MCF 10A (cell line): ENCODE measurements around the gene APEH. TPM values are rescaled to one million over a fixed set of nuclear protein-coding genes. Genes with fewer than 3 reads are reported as not detected.
A peak's percentile ranks its signal among the peaks of the same experiment; 100 is the strongest.

Source experiments
- BruUV-seq: library from RNA; stranded (reverse); fragments of 400-500 nt; replicated peaks from 2 replicates; lab custom pipeline; 2021; lab: Mats Ljungman, UMichigan
- CTCF ChIA-PET: fragments of 300-600 bp; sonication (Branson Sonifier 250); formaldehyde crosslinking; extraction: SDS; loops from one replicate; lab custom pipeline; 2021; ENCODE audit warnings: antibody characterized with exemption, inconsistent platforms; lab: Yijun Ruan, JAX
- POLR2A ChIA-PET: fragments of 300-600, 350-650 bp; sonication (Branson Sonifier 250); formaldehyde crosslinking; extraction: SDS; loops from one replicate; lab custom pipeline; 2020; ENCODE audit warnings: antibody characterized with exemption, inconsistent platforms; lab: Yijun Ruan, JAX
- DNase-seq: peaks from one replicate; pipeline ENCODE4 v3.0.0-alpha.2; 2018; ENCODE audit not compliant: unreplicated experiment
- H3K27ac Mint-ChIP-seq: one replicate; pipeline ENCODE4 v1.8.0; 2022; ENCODE audit warnings: mild to moderate bottlenecking, low read depth, mixed read lengths; ENCODE audit not compliant: unreplicated experiment
- H3K27me3 Mint-ChIP-seq: one replicate; pipeline ENCODE4 v1.8.0; 2022; ENCODE audit warnings: mixed read lengths; ENCODE audit not compliant: insufficient read depth, unreplicated experiment
- H3K36me3 Mint-ChIP-seq: one replicate; pipeline ENCODE4 v1.8.0; 2022; ENCODE audit warnings: mild to moderate bottlenecking, moderate library complexity, mixed read lengths; ENCODE audit not compliant: insufficient read depth, unreplicated experiment
- H3K4me1 Mint-ChIP-seq: one replicate; pipeline ENCODE4 v1.8.0; 2022; ENCODE audit warnings: mixed read lengths; ENCODE audit not compliant: insufficient read depth, unreplicated experiment
- H3K4me3 Mint-ChIP-seq: one replicate; pipeline ENCODE4 v1.8.0; 2022; ENCODE audit warnings: mild to moderate bottlenecking, moderate library complexity, mixed read lengths; ENCODE audit not compliant: unreplicated experiment
- H3K9me3 Mint-ChIP-seq: one replicate; pipeline ENCODE4 v1.8.0; 2022; ENCODE audit warnings: mixed read lengths; ENCODE audit not compliant: unreplicated experiment
- intact Hi-C: fragments of 100-400 bp; cut with micrococcal nuclease; formaldehyde crosslinking; loops from 2 replicates; pipeline ENCODE4 v1.14.1; 2022
- total RNA-seq: library from RNA; stranded (reverse); gene quantifications from 2 replicates; pipeline ENCODE4 v1.2.3, GENCODE V29; 2022
- TF ChIP-seq, protein P1 (sequence below): fragments of 200-600 bp; IDR thresholded peaks from one replicate; pipeline ENCODE4 v1.8.0; 2022; ENCODE audit warnings: antibody characterized with exemption, mild to moderate bottlenecking; ENCODE audit not compliant: unreplicated experiment

Gene APEH
- total RNA-seq, 1 experiment from 2014 or later = 127 TPM

DNA sequence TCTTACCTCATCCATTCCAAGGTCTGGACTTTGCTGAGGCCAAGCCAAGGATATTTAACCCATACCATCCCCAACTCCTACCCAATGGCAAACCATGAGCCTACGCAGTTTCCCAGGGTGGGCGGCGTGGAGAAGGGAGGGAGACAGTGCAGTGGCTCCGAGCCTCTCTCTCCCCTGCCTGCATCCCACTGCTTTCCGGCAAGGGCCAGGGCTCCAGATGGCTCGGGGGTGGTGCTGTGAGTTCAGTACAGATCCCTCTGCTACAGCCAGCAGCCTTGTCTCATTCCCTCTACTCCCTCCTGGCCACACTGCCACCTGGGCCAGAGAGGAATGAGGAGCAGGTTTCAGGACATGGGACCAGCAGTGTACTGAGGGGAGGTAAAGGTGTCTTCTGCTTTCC is 44.3 kb upstream of the APEH start:
- DNase-seq = no peak
- Mint-ChIP-seq H3K9me3 (peaks cover 8% of the 10 kb centered on the region), H3K36me3 (peaks cover 5% of the 10 kb centered on the region), H3K4me1 (no peaks in the 10 kb centered on the region), H3K27ac (no peak overlapping the region), H3K4me3 (no peak overlapping the region), H3K27me3 (no peaks in the 10 kb centered on the region)
- TF ChIP-seq, protein P1, sequence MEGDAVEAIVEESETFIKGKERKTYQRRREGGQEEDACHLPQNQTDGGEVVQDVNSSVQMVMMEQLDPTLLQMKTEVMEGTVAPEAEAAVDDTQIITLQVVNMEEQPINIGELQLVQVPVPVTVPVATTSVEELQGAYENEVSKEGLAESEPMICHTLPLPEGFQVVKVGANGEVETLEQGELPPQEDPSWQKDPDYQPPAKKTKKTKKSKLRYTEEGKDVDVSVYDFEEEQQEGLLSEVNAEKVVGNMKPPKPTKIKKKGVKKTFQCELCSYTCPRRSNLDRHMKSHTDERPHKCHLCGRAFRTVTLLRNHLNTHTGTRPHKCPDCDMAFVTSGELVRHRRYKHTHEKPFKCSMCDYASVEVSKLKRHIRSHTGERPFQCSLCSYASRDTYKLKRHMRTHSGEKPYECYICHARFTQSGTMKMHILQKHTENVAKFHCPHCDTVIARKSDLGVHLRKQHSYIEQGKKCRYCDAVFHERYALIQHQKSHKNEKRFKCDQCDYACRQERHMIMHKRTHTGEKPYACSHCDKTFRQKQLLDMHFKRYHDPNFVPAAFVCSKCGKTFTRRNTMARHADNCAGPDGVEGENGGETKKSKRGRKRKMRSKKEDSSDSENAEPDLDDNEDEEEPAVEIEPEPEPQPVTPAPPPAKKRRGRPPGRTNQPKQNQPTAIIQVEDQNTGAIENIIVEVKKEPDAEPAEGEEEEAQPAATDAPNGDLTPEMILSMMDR = no peak
- BruUV-seq = no TSS peak
- ChIA-PET POLR2A (no interaction called here), CTCF (no interaction called here)
- intact Hi-C loops = no loop called here

DNA sequence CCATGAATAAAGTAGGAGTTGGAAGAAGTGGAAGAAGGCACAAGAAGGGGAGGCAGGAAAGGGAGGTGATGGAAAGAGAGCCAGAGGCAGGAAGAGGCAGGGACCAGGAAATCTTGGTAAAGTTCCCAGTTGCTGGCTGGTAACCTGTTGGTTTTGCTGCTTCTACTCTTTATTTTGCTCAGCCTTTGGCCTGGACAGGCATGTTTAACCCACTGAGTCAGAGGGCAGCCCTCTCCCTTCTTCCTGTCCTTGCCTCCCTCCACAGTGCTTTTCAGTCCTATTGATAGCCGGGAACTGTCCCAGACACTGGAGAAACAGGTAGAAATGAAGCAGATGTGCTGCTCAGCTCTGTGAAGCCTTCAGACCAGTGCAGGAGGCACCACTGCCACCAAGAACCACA is 43.4 kb upstream of the APEH start:
- Mint-ChIP-seq H3K4me1 (no peaks in the 10 kb centered on the region), H3K27ac (no peak overlapping the region), H3K27me3 (no peaks in the 10 kb centered on the region), H3K9me3 (peaks cover 8% of the 10 kb centered on the region), H3K36me3 (no peaks in the 10 kb centered on the region), H3K4me3 (no peak overlapping the region)
- intact Hi-C loops = no loop called here
- BruUV-seq = no TSS peak
- ChIA-PET POLR2A (no interaction called here), CTCF (no interaction called here)
- no peak for DNase-seq
- TF ChIP-seq, protein P1 = no peak

DNA sequence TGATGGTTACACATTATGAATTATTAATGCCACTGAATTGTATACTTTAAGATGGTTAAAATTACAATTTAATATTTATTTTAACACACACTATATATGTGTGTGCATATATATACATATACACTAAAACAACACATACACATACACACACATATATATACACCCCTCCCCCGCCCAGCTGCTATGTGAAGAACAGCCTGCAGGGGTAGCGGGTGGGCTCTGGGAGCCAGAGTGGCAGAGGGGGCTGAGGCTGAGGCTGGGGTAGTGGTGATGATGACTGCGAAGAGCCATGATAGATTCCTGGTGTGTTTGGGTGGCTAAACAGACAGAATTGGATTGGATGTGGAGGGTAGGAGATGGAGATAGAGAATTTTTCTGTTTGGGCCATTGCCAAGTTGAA is 39.4 kb upstream of the APEH start:
- TF ChIP-seq, protein P1 = no peak
- no peak for DNase-seq
- no peak overlapping the region for H3K27ac Mint-ChIP-seq
- intact Hi-C loops = no loop called here
- ChIA-PET POLR2A (no interaction called here), CTCF (no interaction called here)
- H3K4me3 Mint-ChIP-seq = no peak overlapping the region
- peaks cover 22% of the 10 kb centered on the region for H3K4me1 Mint-ChIP-seq
- H3K36me3 Mint-ChIP-seq = peaks cover 4% of the 10 kb centered on the region
- H3K9me3 Mint-ChIP-seq = peaks cover 8% of the 10 kb centered on the region
- BruUV-seq = no TSS peak
- H3K27me3 Mint-ChIP-seq = no peaks in the 10 kb centered on the region

DNA sequence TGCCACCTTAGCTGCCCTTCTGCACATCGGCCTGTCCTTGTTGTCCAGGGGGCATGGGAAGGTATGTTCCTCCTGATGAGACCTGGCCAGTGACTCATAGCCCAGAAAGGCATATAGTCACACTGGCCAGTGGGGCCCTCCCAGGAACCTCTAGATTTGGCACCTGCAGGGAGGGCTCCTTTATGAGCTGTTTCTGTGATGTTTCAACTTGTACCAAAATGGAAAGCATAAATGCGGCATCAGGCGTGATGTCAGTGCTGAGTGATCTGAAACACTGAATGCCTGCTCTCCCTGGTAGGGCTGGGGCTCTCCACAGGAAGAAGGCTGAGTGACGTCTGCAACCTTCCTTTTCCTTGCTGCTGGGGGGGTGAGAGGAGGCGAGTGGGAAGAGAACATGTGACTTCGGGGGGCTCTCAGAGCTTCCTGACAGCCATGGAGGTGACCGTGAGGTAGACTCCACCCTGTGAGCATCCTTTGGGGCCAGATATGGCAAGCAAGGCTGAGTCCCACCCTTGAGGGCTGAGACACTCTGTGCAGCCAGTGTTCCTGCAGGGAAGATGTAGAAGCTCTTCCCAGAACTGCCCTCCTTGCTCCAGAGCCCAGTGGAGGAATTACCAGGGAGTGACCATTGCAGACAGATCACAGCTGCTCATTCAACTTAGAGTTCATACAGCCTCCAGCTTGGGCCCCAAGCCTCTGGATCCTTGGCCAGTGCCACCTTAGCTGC is 37.1 kb upstream of the APEH start:
- Mint-ChIP-seq H3K27me3 (no peaks in the 10 kb centered on the region), H3K4me1 (peaks cover 22% of the 10 kb centered on the region), H3K27ac (peak overlapping the region; percentile 39), H3K9me3 (no peaks in the 10 kb centered on the region), H3K4me3 (no peak overlapping the region), H3K36me3 (peaks cover 4% of the 10 kb centered on the region)
- intact Hi-C loops = no loop called here
- peak; percentile 63 for DNase-seq
- TF ChIP-seq, protein P1 = no peak
- ChIA-PET CTCF (interaction anchor here (0.6 to 2.9 kb wide), 5 partner anchors 32 to 98 kb away, joined by 3 to 11 read pairs (median 6); no protein-coding TSS in a partner anchor), POLR2A (interaction anchor here (0.6 to 1.8 kb wide), 6 partner anchors 9 to 97 kb away, joined by 3 to 5 read pairs (median 4); no protein-coding TSS in a partner anchor)
- no TSS peak for BruUV-seq
